BE2C (cell line): ENCODE data around the gene CLPSL2.

Source experiments
- DNase-seq: peaks from one replicate; pipeline ENCODE4 v3.0.0-alpha.2; 2020
- H3K27me3 ChIP-seq: fragments of 250-450 bp; sonication (Bioruptor Pico); 2 replicates; pipeline ENCODE4 v1.5.1; 2020; ENCODE audit warnings: mild to moderate bottlenecking
- H3K36me3 ChIP-seq: fragments of 250-450 bp; sonication (Bioruptor Pico); 2 replicates; pipeline ENCODE4 v1.5.1; 2020; ENCODE audit warnings: mild to moderate bottlenecking
- H3K4me1 ChIP-seq: fragments of 250-450 bp; sonication (Bioruptor Pico); 2 replicates; pipeline ENCODE4 v1.5.1; 2020
- H3K4me3 ChIP-seq: 2 replicates; pipeline ENCODE4 v1.5.1; 2011; ENCODE audit warnings: low read depth, low read length
- H3K9me3 ChIP-seq: fragments of 250-450 bp; sonication (Bioruptor Pico); 2 replicates; pipeline ENCODE4 v1.5.1; 2020
- CTCF ChIP-seq: IDR thresholded peaks from 2 replicates; pipeline ENCODE4 v1.5.1; 2012; ENCODE audit warnings: mild to moderate bottlenecking, low read depth, low read length

The CLPSL2 gene

GRCh38 chr6:35780719-35781118 is 4.3 kb downstream of the CLPSL2 start, which contains the start of gene CLPSL1:
TSS of gene CLPSL1 (plus strand) at chr6:35781019. CDS start at chr6:35781111, 92 bp downstream.
- H3K36me3 ChIP-seq: no peaks in the 10 kb centered on the region
- no peak for DNase-seq
- TF ChIP-seq CTCF: no peak
- no peak within 1 kb of the TSS for H3K4me3 ChIP-seq
- no peaks in the 10 kb centered on the region for H3K4me1 ChIP-seq
- H3K27me3 ChIP-seq: no peaks in the 10 kb centered on the region
- no peaks in the 10 kb centered on the region for H3K9me3 ChIP-seq

- TF ChIP-seq CTCF: no peak
- no peak overlapping the region for H3K4me3 ChIP-seq
Measured at GRCh38 chr6:35781290-35781689, 4.9 kb downstream of the CLPSL2 start.

GRCh38 chr6:35782424-35782823 is 6.0 kb downstream of the CLPSL2 start:
- Histone ChIP-seq H3K36me3 (no peaks in the 10 kb centered on the region), H3K4me1 (no peaks in the 10 kb centered on the region), H3K27me3 (peaks cover 6% of the 10 kb centered on the region; the same call in 1 of the 2 replicates), H3K4me3 (no peak overlapping the region), H3K9me3 (no peaks in the 10 kb centered on the region; the same call in 1 of the 2 replicates)
- DNase-seq: peak; percentile 69
- TF ChIP-seq CTCF: no peak

More at GRCh38 chr6:35781290-35781689, 4.9 kb downstream of the CLPSL2 start:
- H3K9me3 ChIP-seq: no peaks in the 10 kb centered on the region; the same call in 1 of the 2 replicates
- H3K27me3 ChIP-seq: no peaks in the 10 kb centered on the region
- no peaks in the 10 kb centered on the region for H3K36me3 ChIP-seq
- no peaks in the 10 kb centered on the region for H3K4me1 ChIP-seq
- DNase-seq: no peak

GRCh38 chr6:35784200-35784599 is 7.8 kb downstream of the CLPSL2 start:
- TF ChIP-seq CTCF: no peak
- Histone ChIP-seq H3K9me3 (no peaks in the 10 kb centered on the region; the same call in 1 of the 2 replicates), H3K27me3 (peaks cover 12% of the 10 kb centered on the region), H3K36me3 (no peaks in the 10 kb centered on the region), H3K4me3 (no peak overlapping the region), H3K4me1 (no peaks in the 10 kb centered on the region)
- no peak for DNase-seq

GRCh38 chr6:35786272-35786671 is 9.9 kb downstream of the CLPSL2 start:
- H3K36me3 ChIP-seq: no peaks in the 10 kb centered on the region
- DNase-seq: no peak
- peaks cover 12% of the 10 kb centered on the region for H3K27me3 ChIP-seq
- no peaks in the 10 kb centered on the region; the same call in 1 of the 2 replicates for H3K9me3 ChIP-seq
- H3K4me3 ChIP-seq: no peak overlapping the region; the same call in 1 of the 2 replicates
- no peaks in the 10 kb centered on the region for H3K4me1 ChIP-seq
- no peak for TF ChIP-seq CTCF

GRCh38 chr6:35786810-35787209 is 10.4 kb downstream of the CLPSL2 start:
- Histone ChIP-seq H3K9me3 (no peaks in the 10 kb centered on the region; the same call in 1 of the 2 replicates), H3K4me3 (peak overlapping the region; percentile 35), H3K27me3 (peaks cover 12% of the 10 kb centered on the region), H3K4me1 (no peaks in the 10 kb centered on the region), H3K36me3 (no peaks in the 10 kb centered on the region)
- peak; percentile 28 for DNase-seq
- TF ChIP-seq CTCF: no peak
